ENCODE measurements around the gene LTO1.

DNA sequence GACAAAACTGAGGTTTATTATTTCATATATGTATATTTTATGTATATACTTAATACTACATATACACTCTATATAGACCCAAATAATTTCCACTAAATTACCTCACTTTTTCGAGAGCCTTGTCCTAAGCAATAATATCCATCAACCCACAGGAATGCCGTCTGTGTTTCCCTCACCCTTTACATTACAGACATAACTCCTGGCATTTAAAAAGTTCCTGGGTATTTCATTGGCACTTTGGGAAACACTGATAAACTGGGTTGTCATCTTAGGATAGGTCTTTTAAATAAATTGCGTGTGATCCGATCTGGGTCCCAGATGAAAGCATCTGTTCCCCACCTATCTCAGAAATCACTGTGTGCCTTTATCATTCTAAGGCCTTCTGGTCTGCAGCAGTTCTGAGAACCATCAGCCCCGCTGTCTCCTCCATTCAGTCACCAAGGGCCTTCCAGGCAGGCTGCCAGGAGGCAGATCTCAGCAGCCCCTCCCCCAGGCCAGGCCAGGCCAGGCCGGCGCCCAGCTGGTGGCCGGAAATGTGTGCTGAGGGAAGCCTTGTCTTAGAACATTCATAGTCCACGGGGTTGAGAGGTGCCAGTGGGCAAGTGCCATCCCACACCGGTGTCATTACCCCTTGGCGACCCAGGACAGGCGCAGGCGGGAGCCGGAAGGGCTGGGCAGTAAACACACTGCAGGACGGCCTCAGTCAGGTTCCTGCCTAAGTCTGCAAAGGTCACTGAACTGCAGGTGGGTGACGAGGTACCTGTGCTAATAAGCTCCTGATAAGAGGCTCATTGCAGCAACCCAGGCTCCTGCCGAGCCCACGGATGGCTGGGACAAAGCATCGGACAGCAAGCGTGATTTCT, 25.4 kb upstream of the LTO1 start:
- TF ChIP-seq RFX5 (IDR thresholded peaks at IDR 0.05; ENCODE audit: low read length): no peak
- TF ChIP-seq MAX (IDR thresholded peaks at IDR 0.05; ENCODE audit: low read depth): no peak
- TF ChIP-seq, protein P1, sequence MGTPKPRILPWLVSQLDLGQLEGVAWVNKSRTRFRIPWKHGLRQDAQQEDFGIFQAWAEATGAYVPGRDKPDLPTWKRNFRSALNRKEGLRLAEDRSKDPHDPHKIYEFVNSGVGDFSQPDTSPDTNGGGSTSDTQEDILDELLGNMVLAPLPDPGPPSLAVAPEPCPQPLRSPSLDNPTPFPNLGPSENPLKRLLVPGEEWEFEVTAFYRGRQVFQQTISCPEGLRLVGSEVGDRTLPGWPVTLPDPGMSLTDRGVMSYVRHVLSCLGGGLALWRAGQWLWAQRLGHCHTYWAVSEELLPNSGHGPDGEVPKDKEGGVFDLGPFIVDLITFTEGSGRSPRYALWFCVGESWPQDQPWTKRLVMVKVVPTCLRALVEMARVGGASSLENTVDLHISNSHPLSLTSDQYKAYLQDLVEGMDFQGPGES (IDR thresholded peaks at IDR 0.05; ENCODE audit: low read depth, low read length): no peak
- no peak for TF ChIP-seq SIN3A (IDR thresholded peaks at IDR 0.05; ENCODE audit: borderline replicate concordance, low read depth, low read length)
- TF ChIP-seq JUND (IDR thresholded peaks at IDR 0.05): no peak
- peak in 1 of 2 experiments; percentile 62; a peak in 2 of 4 replicates for TF ChIP-seq EP300 (IDR thresholded peaks at IDR 0.05; ENCODE audit: borderline replicate concordance in 1 of 2, low read depth in 1 of 2, low read length in 1 of 2)
- no peak for TF ChIP-seq SMC3 (IDR thresholded peaks at IDR 0.05; ENCODE audit: low read depth, low read length)
- no peak for TF ChIP-seq CTCF (IDR thresholded peaks at IDR 0.05)
